ENCODE measurements around the gene RILPL1.

Gene RILPL1

GRCh38 chr12:123427036-123427769 lies 106.3 kb downstream of the RILPL1 start:
- DNase-seq (ENCODE audit: low spot score), result no peak

GRCh38 chr12:123421314-123421713 lies 112.2 kb downstream of the RILPL1 start:
- no peak for DNase-seq (ENCODE audit: low spot score)

Data from left forelimb (tissue), 1 donor.